Gastroesophageal sphincter (tissue), 4 donors: Measurements from ENCODE around the gene ELP2. TPM values are rescaled to one million over a fixed set of nuclear protein-coding genes. Genes with fewer than 3 reads are reported as not detected.

Experiments
- ATAC-seq: fragments of 150-250 bp; one replicate; pipeline ENCODE4 v1.9.1; 2016; ENCODE audit warnings: mild to moderate bottlenecking, moderate library complexity
- H3K27ac ChIP-seq, 4 donors: fragments of 200-600 bp; sonication (generic) in 3 of 4; 1 replicate in 3 of 4; 2 replicates in 1 of 4; pipeline ENCODE4 v1.5.1; 2016 to 2019
- H3K27me3 ChIP-seq: fragments of 200-600 bp; sonication (generic); one replicate; pipeline ENCODE4 v1.5.1; 2019
- H3K36me3 ChIP-seq, 2 donors: fragments of 200-600 bp; sonication (generic); one replicate each; pipeline ENCODE4 v1.5.1; 2019; ENCODE audit warnings: control low read depth in 1 of 2
- H3K4me1 ChIP-seq, 3 donors: fragments of 200-600 bp; sonication (generic); 1 replicate in 2 of 3; 2 replicates in 1 of 3; pipeline ENCODE4 v1.5.1; 2016 to 2019; ENCODE audit warnings: control low read depth in 2 of 3
- H3K4me3 ChIP-seq, 2 donors: fragments of 200-600 bp; sonication (generic); one replicate each; pipeline ENCODE4 v1.5.1; 2019; ENCODE audit warnings: mild to moderate bottlenecking in 1 of 2, moderate library complexity in 1 of 2
- H3K9me3 ChIP-seq, 3 donors: fragments of 200-600 bp; sonication (generic); one replicate each; pipeline ENCODE4 v1.5.1; 2017 to 2019; ENCODE audit warnings: control low read depth in 2 of 3
- EP300 ChIP-seq: sonication (generic); formaldehyde crosslinking; IDR thresholded peaks from one replicate; pipeline ENCODE4 v1.6.1; 2017; ENCODE audit warnings: antibody characterized with exemption, mild to moderate bottlenecking
- POLR2A ChIP-seq, 2 donors: fragments of 450-650 bp; IDR thresholded peaks; one replicate each; pipeline ENCODE4 v1.6.1; 2017; ENCODE audit warnings: antibody characterized with exemption in 2 of 2, mild to moderate bottlenecking in 2 of 2, moderate library complexity in 1 of 2
- POLR2AphosphoS5 ChIP-seq: sonication (generic); formaldehyde crosslinking; IDR thresholded peaks from one replicate; pipeline ENCODE4 v1.6.1; 2017; ENCODE audit warnings: antibody characterized with exemption
- WGBS, 2 donors: methylation state at CpG; one replicate each; pipeline ENCODE4 v1.1.5; 2018; ENCODE audit warnings: low coverage in 1 of 2; 5-methylcytosine and 5-hydroxymethylcytosine counted together
- total RNA-seq, 4 donors: library from RNA; depleted of rRNA; stranded (reverse); fragments of >200 nt; gene quantifications; one replicate each; pipeline ENCODE4 v1.1.0, GENCODE V29; 2016
- TF ChIP-seq, protein P1 (sequence below), 4 experiments: fragments of 200-600 bp in 2 of 4; fragments of 450-650 bp in 2 of 4; sonication (generic) in 1 of 4; IDR thresholded peaks; one replicate each; pipeline ENCODE4 v1.5.1; 2017 to 2019; ENCODE audit warnings: antibody characterized with exemption in 4 of 4, mild to moderate bottlenecking in 2 of 4, moderate library complexity in 2 of 4

Gene ELP2
- total RNA-seq, 4 donors from 2014 or later: 35.6 to 74.1 (median 65.1) TPM

- Histone ChIP-seq H3K27me3 (no peaks in the 10 kb centered on the region), H3K4me3 (no peak overlapping the region), H3K9me3 (no peaks in the 10 kb centered on the region), H3K4me1 (peaks cover 0 to 6% (median 0%) of the 10 kb centered on the region in 3 donors), H3K36me3 (peaks cover 0 to 99% of the 10 kb centered on the region in 2 donors), H3K27ac (no peak overlapping the region)
- ATAC-seq: no peak
- TF ChIP-seq, protein P1, sequence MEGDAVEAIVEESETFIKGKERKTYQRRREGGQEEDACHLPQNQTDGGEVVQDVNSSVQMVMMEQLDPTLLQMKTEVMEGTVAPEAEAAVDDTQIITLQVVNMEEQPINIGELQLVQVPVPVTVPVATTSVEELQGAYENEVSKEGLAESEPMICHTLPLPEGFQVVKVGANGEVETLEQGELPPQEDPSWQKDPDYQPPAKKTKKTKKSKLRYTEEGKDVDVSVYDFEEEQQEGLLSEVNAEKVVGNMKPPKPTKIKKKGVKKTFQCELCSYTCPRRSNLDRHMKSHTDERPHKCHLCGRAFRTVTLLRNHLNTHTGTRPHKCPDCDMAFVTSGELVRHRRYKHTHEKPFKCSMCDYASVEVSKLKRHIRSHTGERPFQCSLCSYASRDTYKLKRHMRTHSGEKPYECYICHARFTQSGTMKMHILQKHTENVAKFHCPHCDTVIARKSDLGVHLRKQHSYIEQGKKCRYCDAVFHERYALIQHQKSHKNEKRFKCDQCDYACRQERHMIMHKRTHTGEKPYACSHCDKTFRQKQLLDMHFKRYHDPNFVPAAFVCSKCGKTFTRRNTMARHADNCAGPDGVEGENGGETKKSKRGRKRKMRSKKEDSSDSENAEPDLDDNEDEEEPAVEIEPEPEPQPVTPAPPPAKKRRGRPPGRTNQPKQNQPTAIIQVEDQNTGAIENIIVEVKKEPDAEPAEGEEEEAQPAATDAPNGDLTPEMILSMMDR (IDR thresholded peaks at IDR 0.05): no peak
- TF ChIP-seq EP300: no peak
- no peak for TF ChIP-seq POLR2A (IDR thresholded peaks at IDR 0.05)
- TF ChIP-seq POLR2AphosphoS5: no peak
- 77 to 85% methylated on average over 4 of the region's 4 CpGs for WGBS, 2 donors
Observed at GRCh38 chr18:36153203-36153602, 23.5 kb downstream of the ELP2 start.

- Histone ChIP-seq H3K27me3 (no peaks in the 10 kb centered on the region), H3K36me3 (peaks cover 0 to 99% of the 10 kb centered on the region in 2 donors), H3K9me3 (no peaks in the 10 kb centered on the region), H3K27ac (no peak overlapping the region), H3K4me1 (peaks cover 0 to 11% (median 0%) of the 10 kb centered on the region in 3 donors), H3K4me3 (no peak overlapping the region)
- TF ChIP-seq POLR2AphosphoS5 (no peak), EP300 (no peak), POLR2A (IDR thresholded peaks at IDR 0.05) (no peak)
- TF ChIP-seq, protein P1 (IDR thresholded peaks at IDR 0.05): no peak
- no peak for ATAC-seq
- WGBS, 2 donors: 44 to 49% methylated on average over 2 of the region's 2 CpGs
Observed at GRCh38 chr18:36153771-36154170, 24.1 kb downstream of the ELP2 start.

DNA sequence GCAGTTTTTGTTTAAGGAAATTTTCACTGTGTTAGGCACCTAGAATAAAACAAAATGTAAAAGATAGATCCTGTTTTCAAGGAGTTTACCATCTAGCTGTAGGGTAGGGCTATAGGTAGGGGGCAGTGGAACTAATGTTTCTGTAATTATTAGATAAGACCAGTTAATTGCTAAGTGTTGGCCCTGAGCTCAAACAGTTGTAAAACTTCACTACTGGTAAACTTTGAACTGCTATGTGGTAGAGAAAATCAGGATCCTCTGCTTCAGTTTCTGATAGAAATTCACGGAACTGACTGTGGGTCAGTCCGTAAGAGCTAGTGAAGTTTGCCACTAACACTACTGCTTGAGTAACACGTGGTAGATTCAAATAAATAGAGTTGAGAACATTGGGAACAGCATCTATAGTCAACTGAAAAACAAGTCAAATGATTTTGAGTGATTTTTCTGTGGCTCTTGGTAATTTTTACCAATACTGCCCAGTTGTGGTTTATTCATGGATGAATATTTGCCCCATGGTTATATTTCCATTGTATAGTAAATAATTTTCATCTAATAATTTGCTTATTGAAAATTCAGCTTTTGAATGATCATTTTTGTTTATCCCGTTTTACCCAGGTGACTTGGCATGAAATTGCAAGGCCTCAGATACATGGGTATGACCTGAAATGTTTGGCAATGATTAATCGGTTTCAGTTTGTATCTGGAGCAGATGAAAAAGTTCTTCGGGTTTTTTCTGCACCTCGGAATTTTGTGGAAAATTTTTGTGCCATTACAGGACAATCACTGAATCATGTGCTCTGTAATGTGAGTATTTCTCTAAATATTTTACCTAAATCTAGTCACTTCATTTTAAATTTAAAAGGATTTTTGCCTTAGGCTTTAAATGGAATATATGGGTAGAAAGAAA is 26.4 kb downstream of the ELP2 start:
- 93 to 95% methylated on average over 6 to 7 of the region's 7 CpGs for WGBS, 2 donors
- Histone ChIP-seq H3K36me3 (peaks cover 6 to 99% of the 10 kb centered on the region in 2 donors), H3K27me3 (no peaks in the 10 kb centered on the region), H3K4me1 (peaks cover 0 to 11% (median 0%) of the 10 kb centered on the region in 3 donors), H3K4me3 (no peak overlapping the region), H3K9me3 (no peaks in the 10 kb centered on the region), H3K27ac (no peak overlapping the region)
- TF ChIP-seq, protein P1 (IDR thresholded peaks at IDR 0.05): no peak
- TF ChIP-seq POLR2AphosphoS5 (no peak), EP300 (no peak), POLR2A (IDR thresholded peaks at IDR 0.05) (no peak)
- ATAC-seq: no peak

- no peaks in the 10 kb centered on the region for H3K27me3 ChIP-seq
- H3K4me3 ChIP-seq: no peak overlapping the region
- peaks cover 12 to 99% of the 10 kb centered on the region in 2 donors for H3K36me3 ChIP-seq
- peak overlapping the region in 3 of 4 donors; percentile 16 to 41 (median 19) for H3K27ac ChIP-seq
- ATAC-seq: no peak
- no peaks in the 10 kb centered on the region for H3K9me3 ChIP-seq
- peaks cover 0 to 11% (median 0%) of the 10 kb centered on the region in 3 donors for H3K4me1 ChIP-seq
- TF ChIP-seq EP300 (no peak), POLR2AphosphoS5 (no peak), POLR2A (IDR thresholded peaks at IDR 0.05) (no peak)
- TF ChIP-seq, protein P1 (IDR thresholded peaks at IDR 0.05): no peak
Observed at GRCh38 chr18:36157441-36157840, 27.7 kb downstream of the ELP2 start.
